A549 (cell line): Measurements from ENCODE around the gene REXO4.

Source experiments
- CBX2 ChIP-seq: fragments of 200-600 bp; sonication (generic); IDR thresholded peaks from 2 replicates; pipeline ENCODE4 v1.6.1; 2016; ENCODE audit warnings: low read depth, mild to moderate bottlenecking, borderline replicate concordance
- EP300 ChIP-seq, 2 experiments: fragments of >200 bp; sonication (Bioruptor Twin); formaldehyde crosslinking; IDR thresholded peaks; 2 replicates in 1 of 2; 3 replicates in 1 of 2; pipeline ENCODE4 v1.6.1; 2016 to 2017
- FOSL2 ChIP-seq, 2 experiments: fragments of 450-650 bp in 1 of 2; fragments of >200 bp in 1 of 2; sonication (Bioruptor Twin) in 1 of 2; formaldehyde crosslinking; IDR thresholded peaks; 2 replicates each; pipeline versions ENCODE4 v1.5.0 to v1.6.1; 2016 to 2020; ENCODE audit warnings: mild to moderate bottlenecking in 1 of 2, moderate library complexity in 1 of 2
- HDAC2 ChIP-seq: fragments of 200-600 bp; sonication (generic); IDR thresholded peaks from 2 replicates; pipeline ENCODE4 v1.6.1; 2016
- JUN ChIP-seq, 2 experiments: fragments of >200 bp; sonication (Bioruptor Twin); formaldehyde crosslinking; IDR thresholded peaks; 2 replicates in 1 of 2; 3 replicates in 1 of 2; pipeline ENCODE4 v1.6.1; 2016 to 2017
- JUNB ChIP-seq: fragments of >200 bp; sonication (Bioruptor Twin); formaldehyde crosslinking; IDR thresholded peaks from 2 replicates; pipeline ENCODE4 v1.6.1; 2016
- MYC ChIP-seq: IDR thresholded peaks from 2 replicates; pipeline ENCODE4 v1.6.1; 2012; ENCODE audit warnings: mild to moderate bottlenecking, inconsistent platforms, low read length, improper control_type of control experiment, borderline replicate concordance
- POLR2A ChIP-seq: IDR thresholded peaks from 2 replicates; pipeline ENCODE4 v1.6.1; 2012; ENCODE audit warnings: mild to moderate bottlenecking, low read length
- POLR2AphosphoS2 ChIP-seq: conservative IDR thresholded peaks from 2 replicates; pipeline ENCODE4 v1.6.1; 2012; ENCODE audit warnings: low read length, improper control_type of control experiment, inconsistent platforms
- TP53 ChIP-seq: fragments of 250-450 bp; sonication (Bioruptor Pico); IDR thresholded peaks from 2 replicates; pipeline ENCODE4 v1.5.0; 2021; ENCODE audit warnings: mild to moderate bottlenecking, moderate library complexity
- ZSCAN20 ChIP-seq: fragments of 250-450 bp; sonication (Bioruptor Pico); IDR thresholded peaks from 2 replicates; pipeline ENCODE4 v1.8.0; 2022; ENCODE audit warnings: mild to moderate bottlenecking, moderate library complexity
- TF ChIP-seq, protein P1 (sequence below): fragments of >200 bp; sonication (Bioruptor Twin); formaldehyde crosslinking; IDR thresholded peaks from 3 replicates; pipeline ENCODE4 v1.5.1; 2016
- TF ChIP-seq, protein P2 (sequence below): fragments of 200-600 bp; sonication (generic); IDR thresholded peaks from 2 replicates; pipeline ENCODE4 v1.6.1; 2016; ENCODE audit warnings: antibody characterized with exemption, mild to moderate bottlenecking, moderate library complexity
- TF ChIP-seq, protein P3 (sequence below): fragments of 450-650 bp; IDR thresholded peaks from 2 replicates; pipeline ENCODE4 v1.6.1; 2014; ENCODE audit warnings: antibody characterized with exemption

DNA sequence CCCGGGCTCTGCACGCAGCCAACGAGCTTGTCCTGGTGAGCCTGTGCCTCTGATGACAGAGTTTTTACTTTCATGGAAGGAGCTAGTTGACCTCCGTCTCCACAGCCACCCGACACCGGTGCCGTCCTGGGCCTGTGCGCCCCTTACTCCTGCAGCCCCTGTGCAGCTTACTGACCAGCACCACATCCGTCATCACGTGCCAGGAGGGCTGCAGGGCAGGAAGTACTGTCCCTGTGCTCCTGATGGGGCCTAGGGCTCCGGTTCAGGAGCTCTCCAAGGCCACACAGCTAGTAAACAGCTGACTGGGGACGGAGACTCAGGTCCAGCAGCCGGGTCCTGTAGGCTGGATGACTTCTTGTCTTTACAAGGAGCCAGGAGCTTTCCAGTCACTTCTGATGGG lies 31.5 kb downstream of the REXO4 start:
- TF ChIP-seq ZSCAN20 (CRISPR knock-in tag) (no peak), POLR2A (no peak), MYC (no peak), JUNB (no peak), FOSL2 (IDR thresholded peaks at IDR 0.05) (no peak), FOSL2 (CRISPR knock-in tag; IDR thresholded peaks at IDR 0.05) (no peak), TP53 (CRISPR knock-in tag) (no peak), JUN (IDR thresholded peaks at IDR 0.05) (no peak), HDAC2 (no peak), EP300 (IDR thresholded peaks at IDR 0.05) (no peak), CBX2 (no peak), POLR2AphosphoS2 (no peak)
- TF ChIP-seq, protein P1, sequence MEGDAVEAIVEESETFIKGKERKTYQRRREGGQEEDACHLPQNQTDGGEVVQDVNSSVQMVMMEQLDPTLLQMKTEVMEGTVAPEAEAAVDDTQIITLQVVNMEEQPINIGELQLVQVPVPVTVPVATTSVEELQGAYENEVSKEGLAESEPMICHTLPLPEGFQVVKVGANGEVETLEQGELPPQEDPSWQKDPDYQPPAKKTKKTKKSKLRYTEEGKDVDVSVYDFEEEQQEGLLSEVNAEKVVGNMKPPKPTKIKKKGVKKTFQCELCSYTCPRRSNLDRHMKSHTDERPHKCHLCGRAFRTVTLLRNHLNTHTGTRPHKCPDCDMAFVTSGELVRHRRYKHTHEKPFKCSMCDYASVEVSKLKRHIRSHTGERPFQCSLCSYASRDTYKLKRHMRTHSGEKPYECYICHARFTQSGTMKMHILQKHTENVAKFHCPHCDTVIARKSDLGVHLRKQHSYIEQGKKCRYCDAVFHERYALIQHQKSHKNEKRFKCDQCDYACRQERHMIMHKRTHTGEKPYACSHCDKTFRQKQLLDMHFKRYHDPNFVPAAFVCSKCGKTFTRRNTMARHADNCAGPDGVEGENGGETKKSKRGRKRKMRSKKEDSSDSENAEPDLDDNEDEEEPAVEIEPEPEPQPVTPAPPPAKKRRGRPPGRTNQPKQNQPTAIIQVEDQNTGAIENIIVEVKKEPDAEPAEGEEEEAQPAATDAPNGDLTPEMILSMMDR: no peak
- TF ChIP-seq, protein P2, sequence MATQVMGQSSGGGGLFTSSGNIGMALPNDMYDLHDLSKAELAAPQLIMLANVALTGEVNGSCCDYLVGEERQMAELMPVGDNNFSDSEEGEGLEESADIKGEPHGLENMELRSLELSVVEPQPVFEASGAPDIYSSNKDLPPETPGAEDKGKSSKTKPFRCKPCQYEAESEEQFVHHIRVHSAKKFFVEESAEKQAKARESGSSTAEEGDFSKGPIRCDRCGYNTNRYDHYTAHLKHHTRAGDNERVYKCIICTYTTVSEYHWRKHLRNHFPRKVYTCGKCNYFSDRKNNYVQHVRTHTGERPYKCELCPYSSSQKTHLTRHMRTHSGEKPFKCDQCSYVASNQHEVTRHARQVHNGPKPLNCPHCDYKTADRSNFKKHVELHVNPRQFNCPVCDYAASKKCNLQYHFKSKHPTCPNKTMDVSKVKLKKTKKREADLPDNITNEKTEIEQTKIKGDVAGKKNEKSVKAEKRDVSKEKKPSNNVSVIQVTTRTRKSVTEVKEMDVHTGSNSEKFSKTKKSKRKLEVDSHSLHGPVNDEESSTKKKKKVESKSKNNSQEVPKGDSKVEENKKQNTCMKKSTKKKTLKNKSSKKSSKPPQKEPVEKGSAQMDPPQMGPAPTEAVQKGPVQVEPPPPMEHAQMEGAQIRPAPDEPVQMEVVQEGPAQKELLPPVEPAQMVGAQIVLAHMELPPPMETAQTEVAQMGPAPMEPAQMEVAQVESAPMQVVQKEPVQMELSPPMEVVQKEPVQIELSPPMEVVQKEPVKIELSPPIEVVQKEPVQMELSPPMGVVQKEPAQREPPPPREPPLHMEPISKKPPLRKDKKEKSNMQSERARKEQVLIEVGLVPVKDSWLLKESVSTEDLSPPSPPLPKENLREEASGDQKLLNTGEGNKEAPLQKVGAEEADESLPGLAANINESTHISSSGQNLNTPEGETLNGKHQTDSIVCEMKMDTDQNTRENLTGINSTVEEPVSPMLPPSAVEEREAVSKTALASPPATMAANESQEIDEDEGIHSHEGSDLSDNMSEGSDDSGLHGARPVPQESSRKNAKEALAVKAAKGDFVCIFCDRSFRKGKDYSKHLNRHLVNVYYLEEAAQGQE: no peak
- TF ChIP-seq, protein P3, sequence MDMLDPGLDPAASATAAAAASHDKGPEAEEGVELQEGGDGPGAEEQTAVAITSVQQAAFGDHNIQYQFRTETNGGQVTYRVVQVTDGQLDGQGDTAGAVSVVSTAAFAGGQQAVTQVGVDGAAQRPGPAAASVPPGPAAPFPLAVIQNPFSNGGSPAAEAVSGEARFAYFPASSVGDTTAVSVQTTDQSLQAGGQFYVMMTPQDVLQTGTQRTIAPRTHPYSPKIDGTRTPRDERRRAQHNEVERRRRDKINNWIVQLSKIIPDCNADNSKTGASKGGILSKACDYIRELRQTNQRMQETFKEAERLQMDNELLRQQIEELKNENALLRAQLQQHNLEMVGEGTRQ: no peak
